A549 (cell line): ENCODE measurements around the gene RHOD.

ENCODE experiments used
- BHLHE40 ChIP-seq: IDR thresholded peaks from 2 replicates; pipeline ENCODE4 v1.6.1; 2012; ENCODE audit warnings: low read depth, low read length, inconsistent platforms
- CBX8 ChIP-seq: fragments of 200-600 bp; sonication (generic); IDR thresholded peaks from 2 replicates; pipeline ENCODE4 v1.6.1; 2016
- EHMT2 ChIP-seq: fragments of 200-600 bp; sonication (generic); IDR thresholded peaks from 2 replicates; pipeline ENCODE4 v1.6.1; 2016; ENCODE audit warnings: antibody characterized with exemption, low read depth, mild to moderate bottlenecking, moderate library complexity
- GATA3 ChIP-seq: IDR thresholded peaks from 2 replicates; pipeline ENCODE4 v1.6.1; 2012; ENCODE audit warnings: borderline replicate concordance
- KDM5A ChIP-seq: fragments of 200-600 bp; sonication (generic); IDR thresholded peaks from 2 replicates; pipeline ENCODE4 v1.6.1; 2016; ENCODE audit warnings: antibody characterized with exemption, mild to moderate bottlenecking
- MYC ChIP-seq: IDR thresholded peaks from 2 replicates; pipeline ENCODE4 v1.6.1; 2012; ENCODE audit warnings: mild to moderate bottlenecking, inconsistent platforms, low read length, improper control_type of control experiment, borderline replicate concordance
- POLR2A ChIP-seq: IDR thresholded peaks from 2 replicates; pipeline ENCODE4 v1.6.1; 2012; ENCODE audit warnings: mild to moderate bottlenecking, low read length
- SMC3 ChIP-seq: fragments of >200 bp; sonication (Bioruptor Twin); formaldehyde crosslinking; IDR thresholded peaks from 3 replicates; pipeline ENCODE4 v1.6.1; 2018; ENCODE audit warnings: inconsistent platforms
- SREBF2 ChIP-seq: fragments of 450-650 bp; IDR thresholded peaks from 2 replicates; pipeline ENCODE4 v1.6.1; 2014; ENCODE audit warnings: mild to moderate bottlenecking, moderate library complexity
- TF ChIP-seq, protein P1 (sequence below): fragments of >200 bp; sonication (Bioruptor Twin); formaldehyde crosslinking; IDR thresholded peaks from 3 replicates; pipeline ENCODE4 v1.5.1; 2016
- TF ChIP-seq, protein P2 (sequence below): fragments of 200-600 bp; sonication (generic); IDR thresholded peaks from 2 replicates; pipeline ENCODE4 v1.6.1; 2016; ENCODE audit warnings: antibody characterized with exemption, mild to moderate bottlenecking, moderate library complexity
- TF ChIP-seq, protein P3 (sequence below): fragments of 250-450 bp; sonication (Bioruptor Pico); IDR thresholded peaks from 2 replicates; pipeline ENCODE4 v1.5.0; 2020; ENCODE audit warnings: low read depth, mild to moderate bottlenecking, moderate library complexity
- TF ChIP-seq, protein P4 (sequence below): fragments of 450-650 bp; IDR thresholded peaks from 2 replicates; pipeline ENCODE4 v1.6.1; 2014; ENCODE audit warnings: antibody characterized with exemption

GRCh38 chr11:67048515-67049130 is 8.0 kb upstream of the RHOD start:
- TF ChIP-seq, protein P1, sequence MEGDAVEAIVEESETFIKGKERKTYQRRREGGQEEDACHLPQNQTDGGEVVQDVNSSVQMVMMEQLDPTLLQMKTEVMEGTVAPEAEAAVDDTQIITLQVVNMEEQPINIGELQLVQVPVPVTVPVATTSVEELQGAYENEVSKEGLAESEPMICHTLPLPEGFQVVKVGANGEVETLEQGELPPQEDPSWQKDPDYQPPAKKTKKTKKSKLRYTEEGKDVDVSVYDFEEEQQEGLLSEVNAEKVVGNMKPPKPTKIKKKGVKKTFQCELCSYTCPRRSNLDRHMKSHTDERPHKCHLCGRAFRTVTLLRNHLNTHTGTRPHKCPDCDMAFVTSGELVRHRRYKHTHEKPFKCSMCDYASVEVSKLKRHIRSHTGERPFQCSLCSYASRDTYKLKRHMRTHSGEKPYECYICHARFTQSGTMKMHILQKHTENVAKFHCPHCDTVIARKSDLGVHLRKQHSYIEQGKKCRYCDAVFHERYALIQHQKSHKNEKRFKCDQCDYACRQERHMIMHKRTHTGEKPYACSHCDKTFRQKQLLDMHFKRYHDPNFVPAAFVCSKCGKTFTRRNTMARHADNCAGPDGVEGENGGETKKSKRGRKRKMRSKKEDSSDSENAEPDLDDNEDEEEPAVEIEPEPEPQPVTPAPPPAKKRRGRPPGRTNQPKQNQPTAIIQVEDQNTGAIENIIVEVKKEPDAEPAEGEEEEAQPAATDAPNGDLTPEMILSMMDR = no peak
- TF ChIP-seq, protein P2, sequence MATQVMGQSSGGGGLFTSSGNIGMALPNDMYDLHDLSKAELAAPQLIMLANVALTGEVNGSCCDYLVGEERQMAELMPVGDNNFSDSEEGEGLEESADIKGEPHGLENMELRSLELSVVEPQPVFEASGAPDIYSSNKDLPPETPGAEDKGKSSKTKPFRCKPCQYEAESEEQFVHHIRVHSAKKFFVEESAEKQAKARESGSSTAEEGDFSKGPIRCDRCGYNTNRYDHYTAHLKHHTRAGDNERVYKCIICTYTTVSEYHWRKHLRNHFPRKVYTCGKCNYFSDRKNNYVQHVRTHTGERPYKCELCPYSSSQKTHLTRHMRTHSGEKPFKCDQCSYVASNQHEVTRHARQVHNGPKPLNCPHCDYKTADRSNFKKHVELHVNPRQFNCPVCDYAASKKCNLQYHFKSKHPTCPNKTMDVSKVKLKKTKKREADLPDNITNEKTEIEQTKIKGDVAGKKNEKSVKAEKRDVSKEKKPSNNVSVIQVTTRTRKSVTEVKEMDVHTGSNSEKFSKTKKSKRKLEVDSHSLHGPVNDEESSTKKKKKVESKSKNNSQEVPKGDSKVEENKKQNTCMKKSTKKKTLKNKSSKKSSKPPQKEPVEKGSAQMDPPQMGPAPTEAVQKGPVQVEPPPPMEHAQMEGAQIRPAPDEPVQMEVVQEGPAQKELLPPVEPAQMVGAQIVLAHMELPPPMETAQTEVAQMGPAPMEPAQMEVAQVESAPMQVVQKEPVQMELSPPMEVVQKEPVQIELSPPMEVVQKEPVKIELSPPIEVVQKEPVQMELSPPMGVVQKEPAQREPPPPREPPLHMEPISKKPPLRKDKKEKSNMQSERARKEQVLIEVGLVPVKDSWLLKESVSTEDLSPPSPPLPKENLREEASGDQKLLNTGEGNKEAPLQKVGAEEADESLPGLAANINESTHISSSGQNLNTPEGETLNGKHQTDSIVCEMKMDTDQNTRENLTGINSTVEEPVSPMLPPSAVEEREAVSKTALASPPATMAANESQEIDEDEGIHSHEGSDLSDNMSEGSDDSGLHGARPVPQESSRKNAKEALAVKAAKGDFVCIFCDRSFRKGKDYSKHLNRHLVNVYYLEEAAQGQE = no peak
- TF ChIP-seq BHLHE40 (no peak), SREBF2 (no peak), GATA3 (no peak), KDM5A (no peak), CBX8 (no peak), POLR2A (no peak), EHMT2 (no peak), SMC3 (no peak), MYC (no peak)
- TF ChIP-seq, protein P3, sequence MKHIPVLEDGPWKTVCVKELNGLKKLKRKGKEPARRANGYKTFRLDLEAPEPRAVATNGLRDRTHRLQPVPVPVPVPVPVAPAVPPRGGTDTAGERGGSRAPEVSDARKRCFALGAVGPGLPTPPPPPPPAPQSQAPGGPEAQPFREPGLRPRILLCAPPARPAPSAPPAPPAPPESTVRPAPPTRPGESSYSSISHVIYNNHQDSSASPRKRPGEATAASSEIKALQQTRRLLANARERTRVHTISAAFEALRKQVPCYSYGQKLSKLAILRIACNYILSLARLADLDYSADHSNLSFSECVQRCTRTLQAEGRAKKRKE (CRISPR knock-in tag) = no peak
- TF ChIP-seq, protein P4, sequence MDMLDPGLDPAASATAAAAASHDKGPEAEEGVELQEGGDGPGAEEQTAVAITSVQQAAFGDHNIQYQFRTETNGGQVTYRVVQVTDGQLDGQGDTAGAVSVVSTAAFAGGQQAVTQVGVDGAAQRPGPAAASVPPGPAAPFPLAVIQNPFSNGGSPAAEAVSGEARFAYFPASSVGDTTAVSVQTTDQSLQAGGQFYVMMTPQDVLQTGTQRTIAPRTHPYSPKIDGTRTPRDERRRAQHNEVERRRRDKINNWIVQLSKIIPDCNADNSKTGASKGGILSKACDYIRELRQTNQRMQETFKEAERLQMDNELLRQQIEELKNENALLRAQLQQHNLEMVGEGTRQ = no peak
